Measurements from ENCODE around the gene MACROD2. TPM values are rescaled to one million over a fixed set of nuclear protein-coding genes. Genes with fewer than 3 reads are reported as not detected.

The MACROD2 gene
- total and polyA plus RNA-seq, 11 donors = 0.54 to 5.4 (median 2.4) TPM

GRCh38 chr20:15072316-15072715, 1077.0 kb downstream of the MACROD2 start:
- DNase-seq (no peak), ATAC-seq (no peak)
- TF ChIP-seq CTCF (IDR thresholded peaks at IDR 0.05) = no peak
- no peak for TF ChIP-seq POLR2A (IDR thresholded peaks at IDR 0.05)
- no peaks in the 10 kb centered on the region for H3K36me3 ChIP-seq
- no peaks in the 10 kb centered on the region for H3K4me1 ChIP-seq
- H3K27me3 ChIP-seq = no peaks in the 10 kb centered on the region
- intact Hi-C loops (cut with DNase I) = loop anchor here in 1 of 10 donors (10.0 kb wide), 1 partner anchor 48 kb away; no protein-coding TSS in a partner anchor
- H3K4me3 ChIP-seq = no peak overlapping the region
- no peak overlapping the region for H3K27ac ChIP-seq
- peaks cover 0 to 13% (median 0%) of the 10 kb centered on the region in 12 donors for H3K9me3 ChIP-seq

- no peak overlapping the region for H3K4me3 ChIP-seq
- H3K9me3 ChIP-seq = no peaks in the 10 kb centered on the region
- no peaks in the 10 kb centered on the region for H3K4me1 ChIP-seq
- no peaks in the 10 kb centered on the region for H3K27me3 ChIP-seq
- ATAC-seq = no peak
- no peak for DNase-seq
- H3K27ac ChIP-seq = no peak overlapping the region
- intact Hi-C loops (cut with DNase I) = loop anchor here in 1 of 10 donors (10.0 kb wide), 1 partner anchor 51 kb away; no protein-coding TSS in a partner anchor
- 75 to 81% (median 77%) methylated on average over 3 of the region's 3 CpGs for WGBS, 4 donors
- TF ChIP-seq CTCF (IDR thresholded peaks at IDR 0.05) = no peak
- no peak for TF ChIP-seq POLR2A (IDR thresholded peaks at IDR 0.05)
- H3K36me3 ChIP-seq = no peaks in the 10 kb centered on the region
Observed at GRCh38 chr20:15075586-15075985, 1080.3 kb downstream of the MACROD2 start.

- Histone ChIP-seq H3K36me3 (no peaks in the 10 kb centered on the region), H3K9me3 (no peaks in the 10 kb centered on the region), H3K27me3 (no peaks in the 10 kb centered on the region), H3K4me3 (no peak overlapping the region), H3K4me1 (no peaks in the 10 kb centered on the region), H3K27ac (no peak overlapping the region)
- DNase-seq (no peak), ATAC-seq (no peak)
- intact Hi-C loops (cut with DNase I) = loop anchor here in 1 of 10 donors (10.0 kb wide), 1 partner anchor 52 kb away; no protein-coding TSS in a partner anchor
- TF ChIP-seq POLR2A (IDR thresholded peaks at IDR 0.05) (no peak), CTCF (IDR thresholded peaks at IDR 0.05) (no peak)
- 82 to 92% (median 88%) methylated on average over 1 of the region's 1 CpG for WGBS, 4 donors
Observed at GRCh38 chr20:15076785-15077184, 1081.5 kb downstream of the MACROD2 start.

- Histone ChIP-seq H3K27me3 (no peaks in the 10 kb centered on the region), H3K36me3 (no peaks in the 10 kb centered on the region), H3K4me3 (no peak overlapping the region), H3K27ac (no peak overlapping the region), H3K4me1 (no peaks in the 10 kb centered on the region), H3K9me3 (no peaks in the 10 kb centered on the region)
- DNase-seq (no peak), ATAC-seq (no peak)
- WGBS, 4 donors = 65 to 70% (median 68%) methylated on average over 6 of the region's 6 CpGs
- intact Hi-C loops (cut with DNase I) = loop anchor here in 1 of 10 donors (10.0 kb wide), 1 partner anchor 53 kb away; no protein-coding TSS in a partner anchor
- TF ChIP-seq CTCF (IDR thresholded peaks at IDR 0.05) (no peak), POLR2A (IDR thresholded peaks at IDR 0.05) (no peak)
Observed at GRCh38 chr20:15077733-15078250, 1082.5 kb downstream of the MACROD2 start.
